ENCODE results near the gene SAMD13. TPM values are rescaled to one million over a fixed set of nuclear protein-coding genes. Genes with fewer than 3 reads are reported as not detected.
"Not testable (repeated sequence)": the region's sequence is repeated elsewhere in the genome, so short reads cannot be mapped to it uniquely, and the experiment has no call there.

SAMD13 gene
- total RNA-seq, 1 experiment from 2014 or later, result 2.2 TPM

GRCh38 chr1:84283381-84283780 is 18.1 kb upstream of the SAMD13 start:
- H3K9me3 ChIP-seq (ENCODE audit: control insufficient read depth, insufficient read depth, low read depth, low read length), result peaks cover 27% of the 10 kb centered on the region; the same call in 1 of the 2 replicates
- no peak for TF ChIP-seq POLR2AphosphoS5 (IDR thresholded peaks at IDR 0.05; ENCODE audit: low read depth, low read length)
- TF ChIP-seq TCF7L2 (IDR thresholded peaks at IDR 0.05; ENCODE audit: low read depth, low read length), result no peak
- TF ChIP-seq SIN3A (IDR thresholded peaks at IDR 0.05; ENCODE audit: borderline replicate concordance, insufficient read depth, low read depth, low read length), result no peak
- no peak for TF ChIP-seq REST (IDR thresholded peaks at IDR 0.05; ENCODE audit: insufficient read depth in 1 of 2, low read depth in 2 of 2, low read length in 1 of 2)
- no peak for TF ChIP-seq CTCF (IDR thresholded peaks at IDR 0.05)
- no peaks in the 10 kb centered on the region for H3K4me1 ChIP-seq (ENCODE audit: control insufficient read depth, insufficient read depth, low read length)
- no peaks in the 10 kb centered on the region for H3K36me3 ChIP-seq (ENCODE audit: control insufficient read depth, insufficient read depth, low read length)
- ChIA-PET CTCF (no interaction called here), POLR2A (no interaction called here)
- BruUV-seq (replicated peaks), result no TSS peak
- H3K27ac ChIP-seq (ENCODE audit: low read length), result no peak overlapping the region
- intact Hi-C loops (cut with micrococcal nuclease; ENCODE audit: unreplicated experiment) (no loop called here), in situ Hi-C loops (cut with HindIII; ENCODE audit: low pct_unique_long_range_greater_than_20kb, low sequenced_read_pairs) (no loop called here)
- DNase-seq (ENCODE audit: low read depth, low spot score) (no peak), ATAC-seq (no peak)
- H3K27me3 ChIP-seq (ENCODE audit: control insufficient read depth, insufficient read depth, low read length), result no peaks in the 10 kb centered on the region
- no peak overlapping the region for H3K4me3 ChIP-seq (ENCODE audit: low read depth in 2 of 2, low read length in 2 of 2)

GRCh38 chr1:84286071-84286470 is 15.4 kb upstream of the SAMD13 start:
- DNase-seq (ENCODE audit: low read depth, low spot score) (no peak), ATAC-seq (no peak)
- ChIA-PET POLR2A (interaction anchor here (0.6 kb wide), 1 partner anchor 20 kb away, joined by 7 read pairs; no protein-coding TSS in a partner anchor), CTCF (interaction anchor here (0.5 kb wide), 1 partner anchor 149 kb away, joined by 3 read pairs; no protein-coding TSS in a partner anchor)
- Histone ChIP-seq H3K36me3 (ENCODE audit: control insufficient read depth, insufficient read depth, low read length) (no peaks in the 10 kb centered on the region), H3K4me3 (ENCODE audit: low read depth in 2 of 2, low read length in 2 of 2) (no peak overlapping the region), H3K27me3 (ENCODE audit: control insufficient read depth, insufficient read depth, low read length) (no peaks in the 10 kb centered on the region), H3K27ac (ENCODE audit: low read length) (no peak overlapping the region), H3K9me3 (ENCODE audit: control insufficient read depth, insufficient read depth, low read depth, low read length) (peaks cover 37% of the 10 kb centered on the region; the same call in 1 of the 2 replicates), H3K4me1 (ENCODE audit: control insufficient read depth, insufficient read depth, low read length) (no peaks in the 10 kb centered on the region)
- intact Hi-C loops (cut with micrococcal nuclease; ENCODE audit: unreplicated experiment), result no loop called here
- TF ChIP-seq REST (IDR thresholded peaks at IDR 0.05; ENCODE audit: insufficient read depth in 1 of 2, low read depth in 2 of 2, low read length in 1 of 2) (no peak), CTCF (IDR thresholded peaks at IDR 0.05) (no peak), TCF7L2 (IDR thresholded peaks at IDR 0.05; ENCODE audit: low read depth, low read length) (no peak), SIN3A (IDR thresholded peaks at IDR 0.05; ENCODE audit: borderline replicate concordance, insufficient read depth, low read depth, low read length) (no peak), POLR2AphosphoS5 (IDR thresholded peaks at IDR 0.05; ENCODE audit: low read depth, low read length) (no peak)
- BruUV-seq (replicated peaks), result no TSS peak
- in situ Hi-C loops (cut with HindIII; ENCODE audit: low pct_unique_long_range_greater_than_20kb, low sequenced_read_pairs), result no loop called here

GRCh38 chr1:84287389-84287788 is 14.1 kb upstream of the SAMD13 start:
- intact Hi-C loops (cut with micrococcal nuclease; ENCODE audit: unreplicated experiment); H3K4me1 ChIP-seq (ENCODE audit: control insufficient read depth, insufficient read depth, low read length); DNase-seq (ENCODE audit: low read depth, low spot score); H3K36me3 ChIP-seq (ENCODE audit: control insufficient read depth, insufficient read depth, low read length); BruUV-seq (replicated peaks); H3K27me3 ChIP-seq (ENCODE audit: control insufficient read depth, insufficient read depth, low read length); ATAC-seq; H3K27ac ChIP-seq (ENCODE audit: low read length); CTCF ChIA-PET; POLR2A ChIA-PET; in situ Hi-C loops (cut with HindIII; ENCODE audit: low pct_unique_long_range_greater_than_20kb, low sequenced_read_pairs); H3K4me3 ChIP-seq (ENCODE audit: low read depth in 2 of 2, low read length in 2 of 2): not testable (repeated sequence)
- H3K9me3 ChIP-seq (ENCODE audit: control insufficient read depth, insufficient read depth, low read depth, low read length), result peaks cover 37% of the 10 kb centered on the region; the same call in 1 of the 2 replicates

Measured in Panc1 (cell line).